D721Med (cell line): ENCODE data around the gene SLMAP.

Source experiments
- DNase-seq: peaks from one replicate; pipeline ENCODE4 v3.0.0; 2011; ENCODE audit warnings: low spot score; ENCODE audit not compliant: insufficient read length
- FAIRE-seq: peaks from 2 replicates; lab custom pipeline; 2011; peaks lifted over from hg19 to GRCh38; lab: Jason Lieb, UNC
- TF ChIP-seq, protein P1 (sequence below): IDR thresholded peaks from 2 replicates; pipeline ENCODE4 v1.5.1; 2012; ENCODE audit warnings: mild to moderate bottlenecking, control low read depth; ENCODE audit not compliant: insufficient read depth; ENCODE audit errors: missing control alignments

The SLMAP gene

DNA sequence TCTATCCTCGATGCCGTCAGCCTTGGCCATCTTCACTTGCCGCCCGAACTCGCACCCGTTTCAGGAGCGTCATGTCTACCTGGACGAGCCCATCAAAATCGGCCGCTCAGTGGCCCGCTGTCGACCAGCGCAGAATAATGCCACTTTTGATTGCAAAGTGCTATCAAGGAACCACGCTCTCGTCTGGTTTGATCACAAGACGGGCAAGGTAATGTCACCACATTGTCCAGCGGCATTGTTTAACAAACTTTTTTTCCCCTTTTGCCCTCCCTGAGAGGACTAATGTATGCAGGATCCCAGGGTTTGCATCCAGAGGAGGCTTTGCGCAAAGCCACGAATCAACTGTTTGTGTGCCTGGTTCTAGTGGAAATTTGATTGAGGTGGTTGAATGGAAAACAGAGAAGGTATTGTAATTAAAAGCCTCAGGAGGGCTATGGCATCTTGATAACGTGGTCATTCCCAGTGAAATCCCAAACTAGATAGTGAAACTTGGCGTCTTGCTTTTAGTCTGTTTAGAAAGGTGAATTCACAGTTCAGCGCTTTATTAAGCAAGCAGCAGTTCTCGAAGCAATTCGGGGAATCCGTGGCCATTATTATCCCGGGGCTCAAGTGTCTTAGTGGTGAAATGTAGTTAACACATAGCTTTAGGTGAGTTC is 1.7 kb downstream of the SLMAP start:
- DNase-seq (no peak), FAIRE-seq (no peak)
- TF ChIP-seq, protein P1, sequence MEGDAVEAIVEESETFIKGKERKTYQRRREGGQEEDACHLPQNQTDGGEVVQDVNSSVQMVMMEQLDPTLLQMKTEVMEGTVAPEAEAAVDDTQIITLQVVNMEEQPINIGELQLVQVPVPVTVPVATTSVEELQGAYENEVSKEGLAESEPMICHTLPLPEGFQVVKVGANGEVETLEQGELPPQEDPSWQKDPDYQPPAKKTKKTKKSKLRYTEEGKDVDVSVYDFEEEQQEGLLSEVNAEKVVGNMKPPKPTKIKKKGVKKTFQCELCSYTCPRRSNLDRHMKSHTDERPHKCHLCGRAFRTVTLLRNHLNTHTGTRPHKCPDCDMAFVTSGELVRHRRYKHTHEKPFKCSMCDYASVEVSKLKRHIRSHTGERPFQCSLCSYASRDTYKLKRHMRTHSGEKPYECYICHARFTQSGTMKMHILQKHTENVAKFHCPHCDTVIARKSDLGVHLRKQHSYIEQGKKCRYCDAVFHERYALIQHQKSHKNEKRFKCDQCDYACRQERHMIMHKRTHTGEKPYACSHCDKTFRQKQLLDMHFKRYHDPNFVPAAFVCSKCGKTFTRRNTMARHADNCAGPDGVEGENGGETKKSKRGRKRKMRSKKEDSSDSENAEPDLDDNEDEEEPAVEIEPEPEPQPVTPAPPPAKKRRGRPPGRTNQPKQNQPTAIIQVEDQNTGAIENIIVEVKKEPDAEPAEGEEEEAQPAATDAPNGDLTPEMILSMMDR, result no peak

DNA sequence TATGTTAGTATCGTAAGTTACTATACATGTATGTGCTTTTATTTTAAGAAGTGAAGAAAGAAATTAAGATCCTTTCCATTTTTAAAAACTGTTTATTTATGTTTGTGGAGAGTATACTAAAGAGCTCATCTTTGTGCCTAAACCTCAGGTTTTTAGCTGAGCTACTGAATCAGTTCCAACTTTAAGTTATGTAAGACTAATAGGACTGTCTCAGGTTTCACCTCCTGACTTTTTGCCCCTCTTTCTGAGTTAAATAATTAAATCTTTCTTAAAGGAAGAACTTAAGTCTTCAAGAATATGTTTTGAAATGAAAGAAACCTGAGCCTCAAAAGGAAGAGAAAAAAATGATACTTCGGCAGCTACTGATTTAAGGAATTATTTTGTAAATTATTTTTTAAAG is 2.6 kb downstream of the SLMAP start:
- no peak for FAIRE-seq
- TF ChIP-seq, protein P1, result no peak
- no peak for DNase-seq

DNA sequence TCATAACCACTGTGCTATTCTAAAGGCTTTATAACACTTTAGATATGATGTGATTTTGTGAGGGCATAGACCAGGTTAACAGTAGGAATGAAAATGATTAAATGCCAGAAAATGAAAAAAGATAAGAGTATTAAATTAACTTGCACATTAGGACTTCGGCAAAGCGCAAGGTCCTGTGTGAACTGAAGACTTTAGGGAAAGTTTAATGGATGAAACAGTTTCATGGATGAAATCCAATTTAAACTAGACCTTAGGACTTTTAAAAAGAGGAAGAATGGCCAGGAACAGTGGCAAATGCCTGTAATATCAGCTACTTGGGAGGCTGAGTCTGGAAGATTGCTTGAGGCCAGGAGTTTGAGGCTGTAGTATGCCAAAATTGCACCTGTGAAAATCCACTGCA is 8.7 kb downstream of the SLMAP start:
- no peak for DNase-seq
- FAIRE-seq, result no peak
- TF ChIP-seq, protein P1, result no peak

DNA sequence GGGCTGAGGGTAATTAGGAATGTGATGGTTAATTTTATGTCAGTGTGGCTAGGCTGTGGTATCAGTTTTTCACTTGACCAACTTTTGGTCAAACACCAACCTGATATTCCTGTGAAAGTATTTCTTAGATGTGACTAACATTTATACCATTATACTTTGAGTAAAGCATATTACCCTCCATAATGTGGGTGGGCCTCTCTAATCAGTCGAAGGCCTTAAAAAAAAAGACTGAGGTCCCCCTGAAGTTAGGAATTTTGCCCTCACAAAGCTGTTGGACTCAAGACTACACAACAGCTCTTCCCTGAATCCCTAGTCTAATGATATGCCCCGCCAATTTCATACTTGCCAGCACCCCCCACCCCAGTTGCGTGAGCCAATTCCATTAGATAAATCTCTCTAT is 12.5 kb downstream of the SLMAP start:
- TF ChIP-seq, protein P1, result no peak
- DNase-seq (no peak), FAIRE-seq (no peak)

DNA sequence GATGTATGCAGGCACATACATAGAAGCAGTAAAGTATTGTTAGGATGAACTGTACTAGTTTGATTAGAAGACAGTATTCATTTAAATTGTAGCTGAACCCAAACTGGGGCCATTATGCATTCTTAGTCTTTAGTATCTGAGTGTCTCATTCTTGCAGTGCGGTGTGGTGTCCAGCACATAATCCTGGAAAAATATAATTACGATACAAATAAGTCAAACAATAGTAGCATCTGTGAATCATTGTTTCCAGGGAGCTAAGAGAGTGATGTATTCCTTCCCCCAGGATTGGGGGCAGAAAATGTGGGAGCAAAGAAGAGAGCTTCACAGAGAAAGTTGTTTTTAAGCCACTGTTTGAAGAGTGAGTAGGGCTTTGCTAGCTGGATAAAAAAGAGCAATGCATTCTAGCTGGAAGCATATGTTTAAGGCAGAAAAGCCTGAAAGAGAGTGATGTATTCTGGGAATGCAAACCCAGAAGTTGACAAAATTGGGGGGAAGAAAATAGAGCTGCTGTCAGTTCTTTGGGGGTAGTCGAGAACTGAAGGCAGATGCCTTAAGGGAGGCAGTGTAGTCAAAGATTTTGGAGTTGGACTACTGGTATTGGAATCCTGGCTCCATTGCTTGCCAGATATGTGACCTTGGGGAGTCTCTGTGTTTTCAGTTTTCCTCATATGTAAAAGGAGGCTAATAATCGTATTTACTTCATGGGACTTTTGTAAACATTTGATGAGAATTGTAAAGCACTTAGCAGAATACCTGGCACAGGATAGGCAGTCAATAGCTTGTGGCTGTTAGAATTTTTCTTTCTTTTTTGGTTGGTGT is 14.1 kb downstream of the SLMAP start:
- TF ChIP-seq, protein P1, result no peak
- no peak for FAIRE-seq

DNA sequence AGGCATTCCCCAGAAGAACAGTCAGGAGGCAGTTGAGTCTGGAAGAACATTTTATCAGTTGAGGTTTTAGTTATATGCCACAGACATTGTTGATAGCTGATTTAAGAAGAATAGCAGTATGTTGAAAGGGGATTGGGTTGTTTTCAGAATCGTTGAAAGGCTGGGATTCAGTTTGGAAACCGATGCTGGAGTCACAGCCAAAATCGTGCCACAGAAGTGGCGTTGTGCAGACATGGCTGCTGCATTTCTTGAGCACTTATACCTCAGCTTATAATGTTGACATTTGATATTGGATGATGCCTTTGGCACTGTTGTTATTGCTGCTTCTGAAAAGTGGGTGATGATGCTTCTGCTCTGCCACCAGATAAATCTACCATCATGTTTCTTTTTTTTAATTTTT is 16.1 kb downstream of the SLMAP start:
- no peak for FAIRE-seq
- no peak for DNase-seq
- TF ChIP-seq, protein P1, result no peak

More for the DNA sequence above, 14.1 kb downstream of the SLMAP start:
- DNase-seq, result no peak

DNA sequence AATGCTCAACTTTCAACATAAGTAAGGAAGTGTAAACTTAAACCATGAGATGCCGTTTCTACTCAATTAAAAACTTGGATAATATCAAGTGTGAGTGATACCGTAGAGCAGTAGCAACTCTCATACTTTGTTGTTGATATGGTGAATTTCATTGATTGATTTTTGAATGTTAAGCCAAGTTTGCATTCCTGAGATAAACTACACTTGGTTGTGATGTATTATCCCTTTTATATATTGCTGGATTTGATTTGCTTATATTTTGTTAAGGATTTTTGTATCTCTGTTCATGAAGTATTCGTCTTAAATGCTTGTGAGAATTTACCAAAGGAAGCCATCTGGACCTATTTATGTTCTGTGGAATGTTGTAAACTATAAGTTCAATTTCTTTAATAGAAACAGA is 21.7 kb downstream of the SLMAP start:
- DNase-seq, result no peak
- no peak for FAIRE-seq
- TF ChIP-seq, protein P1, result no peak
